Endometrial microvascular endothelial cells (primary cell): ENCODE measurements around the gene RPAP3. TPM values are rescaled to one million over a fixed set of nuclear protein-coding genes. Genes with fewer than 3 reads are reported as not detected.

ENCODE experiments used
- in situ Hi-C: cut with HindIII; loops from 2 replicates; pipeline ENCODE4 v1.10.0; 2017; ENCODE audit warnings: low sequenced_read_pairs, low pct_unique_long_range_greater_than_20kb; ENCODE audit errors: inconsistent ontology term
- total RNA-seq: library from RNA; depleted of rRNA; stranded (reverse); fragments of >200 nt; gene quantifications from one replicate; pipeline ENCODE4 v1.2.3, GENCODE V29; 2015; ENCODE audit errors: inconsistent ontology term

Gene RPAP3
- total RNA-seq, 1 donor from 2014 or later, result 11.8 TPM

GRCh38 chr12:47744005-47744651 lies 38.3 kb upstream of the RPAP3 start:
- in situ Hi-C loops, result no loop called here

GRCh38 chr12:47743311-47743860 lies 37.6 kb upstream of the RPAP3 start:
- in situ Hi-C loops, result no loop called here

GRCh38 chr12:47742253-47742825 lies 36.5 kb upstream of the RPAP3 start:
- in situ Hi-C loops, result no loop called here

GRCh38 chr12:47741340-47741703 lies 35.5 kb upstream of the RPAP3 start:
- in situ Hi-C loops, result no loop called here

- in situ Hi-C loops, result no loop called here
Measured at GRCh38 chr12:47740606-47741339, 34.9 kb upstream of the RPAP3 start.

GRCh38 chr12:47739979-47740378 lies 34.1 kb upstream of the RPAP3 start:
- in situ Hi-C loops, result no loop called here

- in situ Hi-C loops, result no loop called here
Measured at GRCh38 chr12:47739297-47739696, 33.5 kb upstream of the RPAP3 start.

- in situ Hi-C loops, result no loop called here
Measured at GRCh38 chr12:47737936-47738594, 32.2 kb upstream of the RPAP3 start.

- in situ Hi-C loops, result no loop called here
Measured at GRCh38 chr12:47736877-47737676, 31.2 kb upstream of the RPAP3 start.

GRCh38 chr12:47736216-47736615 lies 30.4 kb upstream of the RPAP3 start:
- in situ Hi-C loops, result no loop called here

GRCh38 chr12:47735649-47736048 lies 29.8 kb upstream of the RPAP3 start:
- in situ Hi-C loops, result no loop called here

- in situ Hi-C loops, result no loop called here
Measured at GRCh38 chr12:47734725-47735480, 29.1 kb upstream of the RPAP3 start.

GRCh38 chr12:47733142-47733541 lies 27.3 kb upstream of the RPAP3 start:
- in situ Hi-C loops, result no loop called here

GRCh38 chr12:47732504-47732903 lies 26.7 kb upstream of the RPAP3 start:
- in situ Hi-C loops, result no loop called here

- in situ Hi-C loops, result no loop called here
Measured at GRCh38 chr12:47731723-47732122, 25.9 kb upstream of the RPAP3 start.

GRCh38 chr12:47730341-47730744 lies 24.5 kb upstream of the RPAP3 start:
- in situ Hi-C loops, result no loop called here

GRCh38 chr12:47729233-47729632 lies 23.4 kb upstream of the RPAP3 start:
- in situ Hi-C loops, result no loop called here

GRCh38 chr12:47725893-47726292 lies 20.1 kb upstream of the RPAP3 start:
- in situ Hi-C loops, result no loop called here
